HFFc6 (cell line): ENCODE data around the gene PPP1R2. TPM values are rescaled to one million over a fixed set of nuclear protein-coding genes. Genes with fewer than 3 reads are reported as not detected.
"Not testable (repeated sequence)": the region's sequence is repeated elsewhere in the genome, so short reads cannot be mapped to it uniquely, and the experiment has no call there.

Experiments
- DNase-seq: peaks from one replicate; pipeline ENCODE4 v3.0.0-alpha.2; 2018
- H3K27ac Mint-ChIP-seq: 2 replicates; pipeline ENCODE4 v1.8.0; 2020; ENCODE audit warnings: mild to moderate bottlenecking, mixed read lengths
- H3K27me3 Mint-ChIP-seq: 2 replicates; pipeline ENCODE4 v1.8.0; 2021; ENCODE audit warnings: mild to moderate bottlenecking, moderate library complexity, mixed read lengths; ENCODE audit not compliant: insufficient read depth
- H3K36me3 Mint-ChIP-seq: 2 replicates; pipeline ENCODE4 v1.8.0; 2021; ENCODE audit warnings: low read depth, mixed read lengths
- H3K4me1 Mint-ChIP-seq: 2 replicates; pipeline ENCODE4 v1.8.0; 2020; ENCODE audit warnings: low read depth, mixed read lengths
- H3K4me3 Mint-ChIP-seq: 2 replicates; pipeline ENCODE4 v1.8.0; 2020; ENCODE audit warnings: mild to moderate bottlenecking, moderate library complexity, mixed read lengths
- H3K9me3 Mint-ChIP-seq: 2 replicates; pipeline ENCODE4 v1.8.0; 2020; ENCODE audit warnings: mild to moderate bottlenecking, mixed read lengths
- total RNA-seq, 6 experiments: library from RNA; stranded (reverse); fragmentation: NEBNext Ultra II Directional; extraction: Animal tissue kit (Norgen Biotek cat#: 25700); gene quantifications; 2 replicates in 1 of 6; 3 replicates in 5 of 6; pipeline ENCODE4 v1.2.3, GENCODE V29; 2021
- TF ChIP-seq, protein P1 (sequence below): fragments of 200-600 bp; sonication (generic); IDR thresholded peaks from 2 replicates; pipeline ENCODE4 v1.5.0; 2021; ENCODE audit warnings: antibody characterized with exemption, mild to moderate bottlenecking

PPP1R2 gene
- total RNA-seq, 6 experiments from 2014 or later = 39.7 to 44.0 (median 42.0) TPM

DNA sequence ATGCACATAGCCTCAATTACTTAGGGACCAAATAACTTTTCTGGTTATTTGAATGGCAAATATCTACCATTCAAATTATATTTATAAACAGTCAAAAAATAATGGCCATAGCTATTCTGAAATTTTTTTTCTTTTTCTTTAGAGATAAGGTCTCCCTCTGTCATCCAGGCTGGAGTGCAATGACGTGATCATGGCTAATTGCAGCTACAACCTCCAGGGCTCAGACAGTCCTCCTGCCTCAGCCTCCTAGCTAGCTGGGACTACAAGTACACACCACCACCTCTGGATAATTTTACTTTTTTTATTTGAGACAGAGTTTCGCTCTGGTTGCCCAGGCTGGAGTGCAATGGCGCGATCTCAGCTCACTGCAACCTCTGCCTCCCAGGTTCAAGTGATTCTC, 16.6 kb downstream of the PPP1R2 start:
- Mint-ChIP-seq H3K36me3 (no peaks in the 10 kb centered on the region), H3K27me3 (no peaks in the 10 kb centered on the region), H3K9me3 (no peaks in the 10 kb centered on the region), H3K4me1 (peaks cover 5% of the 10 kb centered on the region; the same call in 1 of the 2 replicates), H3K27ac (no peak overlapping the region), H3K4me3 (no peak overlapping the region)
- TF ChIP-seq, protein P1, sequence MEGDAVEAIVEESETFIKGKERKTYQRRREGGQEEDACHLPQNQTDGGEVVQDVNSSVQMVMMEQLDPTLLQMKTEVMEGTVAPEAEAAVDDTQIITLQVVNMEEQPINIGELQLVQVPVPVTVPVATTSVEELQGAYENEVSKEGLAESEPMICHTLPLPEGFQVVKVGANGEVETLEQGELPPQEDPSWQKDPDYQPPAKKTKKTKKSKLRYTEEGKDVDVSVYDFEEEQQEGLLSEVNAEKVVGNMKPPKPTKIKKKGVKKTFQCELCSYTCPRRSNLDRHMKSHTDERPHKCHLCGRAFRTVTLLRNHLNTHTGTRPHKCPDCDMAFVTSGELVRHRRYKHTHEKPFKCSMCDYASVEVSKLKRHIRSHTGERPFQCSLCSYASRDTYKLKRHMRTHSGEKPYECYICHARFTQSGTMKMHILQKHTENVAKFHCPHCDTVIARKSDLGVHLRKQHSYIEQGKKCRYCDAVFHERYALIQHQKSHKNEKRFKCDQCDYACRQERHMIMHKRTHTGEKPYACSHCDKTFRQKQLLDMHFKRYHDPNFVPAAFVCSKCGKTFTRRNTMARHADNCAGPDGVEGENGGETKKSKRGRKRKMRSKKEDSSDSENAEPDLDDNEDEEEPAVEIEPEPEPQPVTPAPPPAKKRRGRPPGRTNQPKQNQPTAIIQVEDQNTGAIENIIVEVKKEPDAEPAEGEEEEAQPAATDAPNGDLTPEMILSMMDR = no peak
- no peak for DNase-seq

DNA sequence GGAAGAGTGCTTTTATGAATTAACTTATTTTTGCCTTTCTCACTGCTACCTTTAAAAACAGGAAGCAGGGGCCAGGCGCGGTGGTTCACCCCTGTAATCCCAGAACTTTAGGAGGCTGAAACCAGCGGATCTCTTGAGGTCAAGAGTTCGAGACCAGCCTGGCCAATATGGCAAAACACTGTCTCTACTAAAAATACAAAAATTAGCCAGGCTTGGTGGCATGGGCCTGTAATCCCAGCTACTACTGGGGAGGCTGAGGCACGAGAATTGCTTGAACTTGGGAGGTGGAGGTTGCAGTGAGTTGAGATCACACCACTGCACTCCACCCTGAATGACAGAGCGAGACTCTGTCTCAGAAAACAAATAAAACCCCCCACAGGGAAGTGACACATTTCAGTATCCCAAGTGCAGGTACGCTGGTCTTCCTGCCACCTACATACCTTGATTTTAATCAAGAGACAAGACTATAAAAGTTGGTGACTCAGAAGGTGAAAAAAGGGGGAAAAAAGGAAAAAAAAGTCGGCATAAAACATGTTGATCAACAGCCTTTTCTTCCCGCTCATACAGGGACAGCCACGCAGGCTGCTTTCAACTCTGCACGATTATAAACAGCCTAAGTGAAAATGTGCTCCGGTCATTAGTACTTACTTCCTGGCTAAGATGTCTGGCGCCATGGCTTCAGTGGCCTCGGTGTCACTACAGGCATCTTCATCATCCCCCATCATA, 18.8 kb downstream of the PPP1R2 start:
- TF ChIP-seq, protein P1 = no peak
- no peaks in the 10 kb centered on the region for H3K9me3 Mint-ChIP-seq
- no peaks in the 10 kb centered on the region for H3K27me3 Mint-ChIP-seq
- H3K36me3 Mint-ChIP-seq = no peaks in the 10 kb centered on the region
- H3K27ac Mint-ChIP-seq = no peak overlapping the region
- DNase-seq = no peak
- no peak overlapping the region for H3K4me3 Mint-ChIP-seq
- H3K4me1 Mint-ChIP-seq = peaks cover 5% of the 10 kb centered on the region; the same call in 1 of the 2 replicates

GRCh38 chr3:195522254-195523023, 20.7 kb downstream of the PPP1R2 start:
- TF ChIP-seq, protein P1 = peak; percentile 97
- Mint-ChIP-seq H3K4me3 (no peak overlapping the region), H3K27ac (no peak overlapping the region), H3K4me1 (peaks cover 5% of the 10 kb centered on the region; the same call in 1 of the 2 replicates), H3K9me3 (no peaks in the 10 kb centered on the region), H3K36me3 (no peaks in the 10 kb centered on the region), H3K27me3 (no peaks in the 10 kb centered on the region)
- DNase-seq = peak; percentile 20

DNA sequence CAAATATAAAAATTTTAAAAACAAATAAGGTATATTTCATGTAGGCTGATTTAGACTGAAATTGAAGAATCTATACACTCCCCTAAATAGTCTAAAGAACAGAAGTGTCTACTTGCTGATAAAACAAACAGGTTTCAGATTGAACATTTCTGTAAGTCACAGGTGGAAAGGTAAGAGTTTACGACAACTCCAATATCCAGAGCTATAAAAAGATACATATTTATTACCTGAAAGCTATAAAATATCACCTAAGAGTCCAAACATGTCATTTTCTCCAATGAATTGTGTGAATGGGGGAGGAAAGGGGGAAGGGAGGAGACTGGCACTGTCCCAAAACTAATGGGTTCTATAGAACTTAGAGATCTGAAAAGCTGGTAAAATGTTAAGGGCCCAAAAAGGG, 26.1 kb downstream of the PPP1R2 start:
- TF ChIP-seq, protein P1 = no peak
- H3K27ac Mint-ChIP-seq = no peak overlapping the region
- no peak overlapping the region for H3K4me3 Mint-ChIP-seq
- no peak for DNase-seq
- no peaks in the 10 kb centered on the region for H3K9me3 Mint-ChIP-seq
- H3K4me1 Mint-ChIP-seq = peaks cover 2% of the 10 kb centered on the region; the same call in 1 of the 2 replicates
- no peaks in the 10 kb centered on the region for H3K27me3 Mint-ChIP-seq
- H3K36me3 Mint-ChIP-seq = no peaks in the 10 kb centered on the region

DNA sequence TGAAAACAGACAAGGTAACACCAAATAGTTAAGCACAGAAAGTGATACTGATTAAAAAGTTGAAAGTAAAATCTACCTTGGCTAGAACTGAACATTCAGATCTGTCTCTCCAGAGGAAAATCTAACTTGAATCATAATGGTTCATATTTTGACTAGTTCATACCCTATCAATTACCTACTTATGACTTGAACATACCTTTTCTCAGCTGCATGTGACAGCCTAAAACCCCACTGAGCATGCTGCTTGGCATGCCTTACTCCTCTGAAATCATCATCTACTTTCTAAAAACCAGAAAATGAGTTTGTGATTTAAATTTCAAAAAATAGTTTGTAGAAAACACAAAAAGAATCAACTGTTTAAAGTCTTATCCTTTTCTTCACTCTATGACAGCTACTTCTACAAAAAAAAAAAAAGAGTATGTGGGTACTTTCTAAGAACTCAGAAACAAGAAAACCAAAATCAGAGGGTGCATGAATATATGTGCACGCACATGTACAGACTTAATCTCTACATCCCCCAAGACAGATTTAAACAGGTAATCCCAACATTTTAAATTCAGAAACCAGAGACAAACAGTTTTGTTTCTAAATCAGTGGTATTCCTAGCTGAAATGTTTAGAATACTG, 28.4 kb downstream of the PPP1R2 start:
- not testable (repeated sequence) for H3K4me3 Mint-ChIP-seq, H3K9me3 Mint-ChIP-seq, H3K4me1 Mint-ChIP-seq, H3K27me3 Mint-ChIP-seq, H3K27ac Mint-ChIP-seq, H3K36me3 Mint-ChIP-seq, DNase-seq
